Small intestine (tissue), 7 donors: Measurements from ENCODE around the gene CLEC4G. TPM values are rescaled to one million over a fixed set of nuclear protein-coding genes. Genes with fewer than 3 reads are reported as not detected.

Experiments
- DNase-seq, 2 donors: peaks; one replicate each; pipeline versions ENCODE4 v3.0.0 to v3.0.0-alpha.2; 2013
- FAIRE-seq: peaks from 2 replicates; lab custom pipeline; 2012; peaks lifted over from hg19 to GRCh38; lab: Jason Lieb, UNC
- H3K27ac ChIP-seq, 3 donors: one replicate each; pipeline ENCODE4 v1.5.1; 2013; ENCODE audit warnings: low read length in 2 of 3, mild to moderate bottlenecking in 2 of 3, control low read depth in 1 of 3, inconsistent platforms in 1 of 3, low read depth in 1 of 3, moderate library complexity in 1 of 3
- H3K27me3 ChIP-seq, 3 donors: one replicate each; pipeline ENCODE4 v1.6.1; 2013; ENCODE audit warnings: low read length in 3 of 3, inconsistent platforms in 1 of 3; ENCODE audit not compliant: control insufficient read depth in 3 of 3, insufficient read depth in 3 of 3
- H3K36me3 ChIP-seq, 3 donors: one replicate each; pipeline ENCODE4 v1.6.1; 2013; ENCODE audit warnings: low read length in 3 of 3, inconsistent platforms in 1 of 3, low read depth in 1 of 3, mild to moderate bottlenecking in 1 of 3, moderate library complexity in 1 of 3; ENCODE audit not compliant: control insufficient read depth in 3 of 3, insufficient read depth in 2 of 3
- H3K4me1 ChIP-seq, 3 donors: one replicate each; pipeline ENCODE4 v1.6.1; 2013; ENCODE audit warnings: low read length in 2 of 3, inconsistent platforms in 1 of 3, low read depth in 1 of 3, mild to moderate bottlenecking in 1 of 3, moderate library complexity in 1 of 3; ENCODE audit not compliant: control insufficient read depth in 3 of 3, insufficient read depth in 2 of 3
- H3K4me3 ChIP-seq, 3 donors: one replicate each; pipeline ENCODE4 v1.5.1; 2013; ENCODE audit warnings: low read length in 3 of 3, control low read depth in 1 of 3, inconsistent platforms in 1 of 3, low read depth in 1 of 3, mild to moderate bottlenecking in 1 of 3, moderate library complexity in 1 of 3
- H3K9me3 ChIP-seq, 2 donors: one replicate each; pipeline ENCODE4 v1.6.1; 2013; ENCODE audit warnings: low read depth in 1 of 2, low read length in 1 of 2; ENCODE audit not compliant: control insufficient read depth in 2 of 2, insufficient read depth in 1 of 2
- WGBS, 3 donors: extraction: QIAGEN DNeasy Blood & Tissue Kit; methylation state at CpG; one replicate each; pipeline ENCODE4 v1.1.7; 2013; 5-methylcytosine and 5-hydroxymethylcytosine counted together
- polyA plus RNA-seq, 4 donors: library from polyadenylated mRNA; stranded (reverse) in 3 of 4; unstranded in 1 of 4; fragments of 200-250 nt in 3 of 4; fragments of 120-200 nt in 1 of 4; gene quantifications; one replicate each; pipeline versions ENCODE4 v1.2.1 to v1.2.3, GENCODE V29; 2013
- donor health status: healthy with polysubstance abuse.
- donor health status: control.
- donor health status: control.
- donor health status: Bipolar disorder and iron deficiency.
- donor health status: healthy.

The CLEC4G gene
- polyA plus RNA-seq, 4 donors: 0.18 to 1.9 (median 0.73) TPM; not detected in 1

DNA sequence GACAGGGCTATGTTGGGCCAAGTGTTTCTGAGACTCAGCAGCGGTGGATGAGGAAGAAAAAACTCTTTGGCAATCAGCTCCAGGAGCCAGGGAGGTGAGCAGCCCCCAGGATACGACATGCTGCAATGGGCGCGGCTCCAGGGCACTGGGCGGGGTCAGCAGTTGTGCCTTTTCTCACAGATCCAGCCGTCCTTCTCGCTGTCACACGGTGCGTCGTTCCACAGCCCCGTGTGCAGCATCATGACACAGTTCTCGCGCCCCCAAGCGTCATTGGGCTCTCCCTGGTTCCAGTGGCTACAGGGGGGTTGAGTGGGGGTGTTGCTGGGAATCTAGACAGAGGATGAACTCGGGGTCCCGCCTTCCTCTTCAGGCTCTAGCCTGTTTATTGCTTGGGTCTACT lies 2.7 kb downstream of the CLEC4G start:
- no peak for FAIRE-seq
- WGBS, 3 donors: 12 to 15% (median 13%) methylated on average over 16 of the region's 16 CpGs
- Histone ChIP-seq H3K27ac (no peak overlapping the region), H3K27me3 (peaks cover 2 to 39% (median 27%) of the 10 kb centered on the region in 3 donors), H3K36me3 (no peaks in the 10 kb centered on the region), H3K4me1 (peaks cover 0 to 3% (median 0%) of the 10 kb centered on the region in 3 donors), H3K9me3 (no peaks in the 10 kb centered on the region), H3K4me3 (no peak overlapping the region)
- DNase-seq: no peak

DNA sequence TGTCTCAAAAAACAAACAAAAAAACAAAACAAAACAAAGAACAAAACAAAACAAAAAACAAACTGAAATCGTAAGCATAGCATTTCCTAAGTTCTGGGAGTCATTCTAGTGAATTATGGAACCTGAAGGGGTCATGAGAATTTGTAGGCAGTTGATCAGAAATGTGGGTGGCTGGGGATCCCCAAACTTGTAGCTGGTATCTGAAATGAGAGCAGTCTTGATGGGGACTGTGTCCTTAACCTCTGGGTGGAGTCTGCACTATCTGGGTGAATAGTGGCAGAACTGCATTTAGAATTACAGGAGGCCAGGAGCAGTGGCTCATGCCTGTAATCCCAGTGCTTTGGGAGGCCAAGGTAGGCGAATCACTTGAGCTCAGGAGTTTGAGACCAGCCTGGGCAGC lies 6.1 kb downstream of the CLEC4G start:
- DNase-seq (no peak), FAIRE-seq (no peak)
- peaks cover 0 to 3% (median 0%) of the 10 kb centered on the region in 3 donors for H3K4me1 ChIP-seq
- H3K4me3 ChIP-seq: no peak overlapping the region
- H3K27ac ChIP-seq: no peak overlapping the region
- no peaks in the 10 kb centered on the region for H3K9me3 ChIP-seq
- no peaks in the 10 kb centered on the region for H3K36me3 ChIP-seq
- WGBS, 3 donors: 46 to 51% (median 51%) methylated on average over 2 of the region's 2 CpGs
- peaks cover 2 to 25% (median 18%) of the 10 kb centered on the region in 3 donors for H3K27me3 ChIP-seq

DNA sequence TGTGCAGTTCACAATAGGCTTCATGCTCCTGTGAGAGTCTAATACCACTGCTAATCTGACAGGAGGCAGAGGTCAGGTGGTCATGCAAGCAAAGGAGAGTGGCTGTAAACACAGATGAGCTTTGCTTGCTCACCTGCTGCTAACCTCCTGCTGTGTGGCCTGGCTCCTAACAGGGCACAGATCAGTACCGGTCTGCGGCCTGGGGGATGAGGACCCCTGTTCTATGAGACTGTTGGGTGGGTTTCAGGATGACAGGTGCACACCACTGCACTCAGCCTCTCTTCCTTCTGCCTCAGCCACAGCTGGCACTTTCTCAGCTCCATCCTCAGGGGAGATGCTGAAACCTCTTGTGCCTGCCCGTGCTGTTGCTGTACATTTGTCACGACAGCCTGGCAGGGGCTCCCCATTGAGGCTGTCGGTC lies 9.7 kb downstream of the CLEC4G start:
- Histone ChIP-seq H3K4me3 (no peak overlapping the region), H3K27me3 (peaks cover 0 to 3% (median 0%) of the 10 kb centered on the region in 3 donors), H3K9me3 (no peaks in the 10 kb centered on the region), H3K4me1 (no peaks in the 10 kb centered on the region), H3K27ac (no peak overlapping the region), H3K36me3 (no peaks in the 10 kb centered on the region)
- DNase-seq: no peak
- no peak for FAIRE-seq
- 47 to 63% (median 52%) methylated on average over 5 of the region's 5 CpGs for WGBS, 3 donors

DNA sequence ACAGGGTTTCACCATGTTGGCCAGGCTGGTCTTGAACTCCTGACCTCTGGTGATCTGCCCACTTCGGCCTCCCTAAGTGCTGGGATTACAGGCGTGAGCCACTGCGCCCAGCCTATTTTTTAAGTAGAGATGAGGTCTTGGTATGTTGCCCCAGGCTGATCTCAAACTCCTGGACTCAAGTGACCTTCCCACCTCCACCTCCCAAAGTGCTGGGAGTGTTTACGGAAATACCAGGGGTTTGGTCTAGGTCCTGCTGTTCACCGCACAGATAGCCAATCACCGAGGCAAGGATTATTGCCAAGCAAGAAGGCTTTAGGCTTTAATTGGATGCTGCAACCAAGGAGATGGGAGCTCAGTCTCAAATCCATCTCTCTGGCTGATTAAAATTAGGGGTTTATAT lies 11.6 kb downstream of the CLEC4G start:
- Histone ChIP-seq H3K9me3 (peaks cover 0 to 3% of the 10 kb centered on the region in 2 donors), H3K36me3 (no peaks in the 10 kb centered on the region), H3K27ac (no peak overlapping the region), H3K4me3 (no peak overlapping the region), H3K27me3 (peaks cover 0 to 3% (median 0%) of the 10 kb centered on the region in 3 donors), H3K4me1 (no peaks in the 10 kb centered on the region)
- 78 to 83% (median 78%) methylated on average over 6 of the region's 6 CpGs for WGBS, 3 donors
- DNase-seq: no peak
- no peak for FAIRE-seq

DNA sequence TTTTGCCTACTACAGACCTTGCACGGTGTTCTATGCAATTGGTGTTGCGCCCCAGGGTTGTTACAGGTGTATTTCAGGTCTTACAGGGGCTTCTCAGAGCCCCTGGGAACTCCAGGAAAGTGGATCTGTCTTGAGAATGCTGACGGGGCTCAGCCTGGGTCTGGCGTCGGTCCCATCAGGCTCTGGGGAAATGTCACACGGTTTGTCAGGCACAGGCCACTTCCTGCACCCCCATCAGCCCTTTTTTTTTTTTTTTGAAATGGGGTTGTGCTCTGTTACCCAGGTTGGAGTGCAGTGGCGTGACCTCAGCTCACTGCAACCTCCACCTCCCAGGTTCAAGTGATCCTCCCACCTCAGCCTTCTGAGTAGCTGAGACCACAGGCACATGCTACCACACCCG lies 13.2 kb downstream of the CLEC4G start:
- H3K36me3 ChIP-seq: no peaks in the 10 kb centered on the region
- DNase-seq: no peak
- H3K4me3 ChIP-seq: no peak overlapping the region
- H3K27ac ChIP-seq: no peak overlapping the region
- peaks cover 0 to 3% of the 10 kb centered on the region in 2 donors for H3K9me3 ChIP-seq
- no peak for FAIRE-seq
- H3K27me3 ChIP-seq: peaks cover 0 to 3% (median 0%) of the 10 kb centered on the region in 3 donors
- WGBS, 3 donors: 46 to 53% (median 49%) methylated on average over 8 of the region's 8 CpGs
- H3K4me1 ChIP-seq: no peaks in the 10 kb centered on the region

DNA sequence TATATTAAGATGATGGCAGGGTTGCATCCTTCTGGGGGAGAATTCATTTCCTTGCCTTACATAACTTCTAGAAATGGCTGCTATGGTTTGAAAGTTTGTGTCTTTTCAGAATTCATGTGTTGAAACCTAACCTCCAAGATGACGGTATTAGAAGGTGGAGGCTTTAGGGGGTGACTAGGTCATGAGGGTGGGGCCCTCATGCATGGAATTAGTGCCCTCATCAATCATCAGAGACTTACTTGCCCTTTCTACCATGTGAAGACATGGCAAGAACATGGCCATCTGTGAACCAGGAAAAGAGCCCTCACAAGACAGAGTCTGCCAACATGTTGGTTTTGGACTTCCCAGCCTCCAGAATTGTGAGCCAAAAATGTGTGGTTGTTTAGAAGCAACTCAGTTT lies 15.1 kb downstream of the CLEC4G start:
- H3K4me3 ChIP-seq: no peak overlapping the region
- FAIRE-seq (no peak), DNase-seq (no peak)
- H3K36me3 ChIP-seq: no peaks in the 10 kb centered on the region
- WGBS, 3 donors: 79 to 90% (median 85%) methylated on average over 1 of the region's 1 CpG
- H3K9me3 ChIP-seq: peaks cover 0 to 3% of the 10 kb centered on the region in 2 donors
- H3K4me1 ChIP-seq: no peaks in the 10 kb centered on the region
- H3K27ac ChIP-seq: no peak overlapping the region
- H3K27me3 ChIP-seq: no peaks in the 10 kb centered on the region

DNA sequence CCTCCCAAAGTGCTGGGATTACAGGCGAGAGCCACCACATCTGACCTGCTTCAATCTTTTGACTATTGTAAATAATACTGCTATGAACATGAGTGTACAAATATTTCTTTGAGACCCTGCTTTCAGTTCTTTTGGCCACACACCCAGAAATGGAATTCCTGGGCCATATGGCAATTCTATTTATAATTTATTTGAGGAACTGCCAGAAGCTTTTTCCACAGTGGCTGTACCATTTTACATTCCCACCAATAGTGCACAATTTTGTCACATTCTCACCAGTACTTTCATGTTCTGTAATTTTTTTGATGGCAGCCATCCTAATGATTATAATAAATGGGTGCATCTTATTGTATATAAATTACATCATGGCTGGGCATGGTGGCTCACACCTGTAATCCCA lies 16.2 kb downstream of the CLEC4G start:
- Histone ChIP-seq H3K4me3 (no peak overlapping the region), H3K9me3 (peaks cover 0 to 3% of the 10 kb centered on the region in 2 donors), H3K27ac (no peak overlapping the region), H3K27me3 (no peaks in the 10 kb centered on the region), H3K4me1 (no peaks in the 10 kb centered on the region), H3K36me3 (no peaks in the 10 kb centered on the region)
- WGBS, 3 donors: 83 to 96% (median 93%) methylated on average over 1 of the region's 1 CpG
- FAIRE-seq (no peak), DNase-seq (no peak)

DNA sequence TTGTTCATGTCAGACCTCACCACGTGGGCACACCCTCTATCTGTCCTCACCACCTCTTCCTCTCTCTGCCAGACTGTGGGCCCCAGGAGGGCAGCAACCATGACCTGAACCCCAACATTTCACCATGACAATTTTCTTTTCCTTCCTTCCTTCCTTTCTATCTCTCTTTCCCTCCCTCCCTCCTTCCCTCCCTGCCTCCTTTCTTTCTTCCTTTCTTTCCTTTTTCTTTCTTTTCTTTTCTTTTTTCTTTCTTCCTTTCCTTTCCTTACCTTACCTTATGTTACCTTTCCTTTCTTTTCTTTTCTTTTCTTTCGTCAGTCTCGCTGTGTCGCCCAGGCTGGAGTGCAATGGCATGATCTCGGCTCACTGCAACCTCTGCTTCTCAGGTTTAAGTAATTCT lies 21.3 kb downstream of the CLEC4G start:
- WGBS, 3 donors: 75 to 78% (median 77%) methylated on average over 5 of the region's 5 CpGs
- Histone ChIP-seq H3K4me1 (no peaks in the 10 kb centered on the region), H3K9me3 (no peaks in the 10 kb centered on the region), H3K4me3 (no peak overlapping the region), H3K27ac (no peak overlapping the region), H3K36me3 (no peaks in the 10 kb centered on the region), H3K27me3 (no peaks in the 10 kb centered on the region)
- no peak for FAIRE-seq
- DNase-seq: no peak

DNA sequence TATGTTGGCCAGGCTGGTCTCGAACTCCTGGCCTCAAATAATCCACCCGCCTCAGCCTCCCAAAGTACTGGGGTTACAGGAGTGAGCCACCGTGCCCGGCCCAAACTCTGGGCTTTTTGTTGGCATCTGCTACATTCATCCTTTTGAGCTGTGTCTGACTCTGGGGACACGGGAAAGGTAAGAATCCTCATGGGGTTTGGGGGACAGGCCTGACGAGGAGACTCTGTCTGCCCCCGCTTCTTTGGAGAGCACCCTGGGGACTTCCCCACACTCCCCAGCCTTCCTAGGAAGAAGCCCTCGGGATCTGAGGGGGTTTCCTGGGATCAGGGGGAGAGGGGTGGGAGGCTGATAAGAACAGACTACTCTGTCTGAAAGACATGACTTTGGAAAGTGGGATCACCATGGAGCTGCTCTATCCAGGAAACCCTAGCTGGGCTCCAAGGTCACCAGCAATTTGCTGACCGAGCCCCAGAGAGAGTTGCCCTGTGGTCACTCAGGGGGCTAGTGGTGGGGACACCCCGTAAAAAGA lies 21.9 kb downstream of the CLEC4G start:
- Histone ChIP-seq H3K27me3 (no peaks in the 10 kb centered on the region), H3K4me1 (no peaks in the 10 kb centered on the region), H3K9me3 (no peaks in the 10 kb centered on the region), H3K36me3 (no peaks in the 10 kb centered on the region), H3K4me3 (no peak overlapping the region), H3K27ac (no peak overlapping the region)
- DNase-seq: no peak
- FAIRE-seq: no peak
- WGBS, 3 donors: 73 to 75% (median 73%) methylated on average over 10 of the region's 10 CpGs
